ENCODE data around the gene RNASE1.

The RNASE1 gene

DNA sequence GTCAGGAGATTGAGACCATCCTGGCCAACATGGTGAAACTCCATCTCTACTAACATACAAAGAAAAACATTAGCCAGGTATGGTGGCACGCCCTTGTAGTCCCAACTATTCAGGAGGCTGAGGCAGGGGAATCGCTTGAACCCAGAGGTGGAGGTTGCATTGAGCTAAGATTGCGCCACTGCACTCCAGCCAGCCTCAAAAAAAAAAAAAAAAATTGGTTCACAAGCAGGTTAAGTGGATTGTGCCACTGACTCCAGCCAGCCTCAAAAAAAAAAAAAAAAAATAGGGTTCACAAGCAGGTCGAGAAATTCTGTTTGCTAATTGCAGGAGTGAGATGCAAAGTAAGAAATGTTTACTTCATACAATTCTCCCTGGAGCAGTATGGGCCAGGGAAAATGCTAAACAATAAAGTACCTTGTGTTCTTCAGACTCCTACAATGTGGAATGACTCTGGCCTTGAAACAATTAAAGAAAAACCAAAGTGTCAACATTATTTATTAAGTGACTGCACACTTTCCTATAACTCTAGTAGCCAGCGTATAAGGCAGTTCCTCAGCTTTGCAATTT lies 28.3 kb downstream of the RNASE1 start:
- H2BK5ac ChIP-seq (ENCODE audit: low read length), result no peak overlapping the region
- H2BK120ac ChIP-seq (ENCODE audit: low read depth, low read length), result no peak overlapping the region
- WGBS, 2 donors (ENCODE audit: extremely low coverage in 2 of 2, insufficient read length in 2 of 2, insufficient replicate concordance in 1 of 2), result no CpG with 5 or more reads among the region's 5 CpGs
- no peaks in the 10 kb centered on the region for H3K4me1 ChIP-seq (ENCODE audit: control insufficient read depth in 2 of 2, insufficient read depth in 1 of 2, low read depth in 1 of 2, low read length in 2 of 2)
- no peak overlapping the region for H3K27ac ChIP-seq (replicated peaks; ENCODE audit: low read length)
- no peaks in the 10 kb centered on the region for H3K9me3 ChIP-seq (replicated peaks in 1 of 2; ENCODE audit: control insufficient read depth in 2 of 2, insufficient read depth in 1 of 2, low read depth in 1 of 2, low read length in 2 of 2)
- no peak overlapping the region for H2BK12ac ChIP-seq (ENCODE audit: low read length)
- H2AK5ac ChIP-seq (ENCODE audit: low read depth, low read length), result no peak overlapping the region
- no peak overlapping the region for H3K4ac ChIP-seq (ENCODE audit: low read length)
- no peak overlapping the region for H4K8ac ChIP-seq (ENCODE audit: low read depth, low read length)
- no peak for DNase-seq (ENCODE audit: low spot score)
- H4K91ac ChIP-seq (ENCODE audit: low read depth, low read length, poor library complexity), result no peak overlapping the region
- no peaks in the 10 kb centered on the region for H3K79me1 ChIP-seq (ENCODE audit: low read depth, low read length)
- no peak overlapping the region for H3K23ac ChIP-seq (ENCODE audit: low read depth, low read length, poor library complexity)
- H3K4me2 ChIP-seq (ENCODE audit: insufficient read depth, low read length, poor library complexity, severe bottlenecking), result no peak overlapping the region
- H3K9ac ChIP-seq (ENCODE audit: low read depth, low read length, poor library complexity), result no peak overlapping the region
- no peak overlapping the region for H2BK15ac ChIP-seq (ENCODE audit: low read length)
- H3K27me3 ChIP-seq (ENCODE audit: control insufficient read depth in 3 of 3, insufficient read depth in 3 of 3, low read depth in 1 of 3, low read length in 3 of 3), result no peaks in the 10 kb centered on the region
- no peak overlapping the region for H3K14ac ChIP-seq (ENCODE audit: low read length)
- no peak overlapping the region for H3K18ac ChIP-seq (ENCODE audit: low read length)
- no peak overlapping the region for H2AFZ ChIP-seq (ENCODE audit: low read length)
- H3K36me3 ChIP-seq (replicated peaks in 1 of 2; ENCODE audit: control insufficient read depth in 2 of 2, insufficient read depth in 2 of 2, low read length in 2 of 2), result no peaks in the 10 kb centered on the region
- H3K4me3 ChIP-seq (ENCODE audit: low read length in 2 of 2), result no peak overlapping the region

DNA sequence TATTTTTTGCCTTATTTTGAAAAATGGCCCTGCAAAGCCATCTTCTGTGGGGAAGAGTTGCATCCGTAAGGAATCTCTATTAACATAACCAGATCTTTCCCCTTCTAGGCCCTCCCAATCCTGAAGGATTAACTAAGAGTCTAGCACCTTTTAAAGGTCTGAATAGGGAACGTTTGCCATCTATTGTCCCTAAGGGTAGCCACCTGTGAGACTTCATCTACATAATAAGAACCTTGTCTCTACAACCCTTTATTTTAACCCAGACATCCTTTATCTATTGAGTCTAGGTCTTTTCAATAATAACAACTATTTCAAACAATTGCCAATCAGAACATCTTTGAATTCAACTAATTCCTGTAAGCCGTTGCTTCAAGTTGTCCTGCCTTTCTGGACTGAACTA lies 30.0 kb downstream of the RNASE1 start:
- no peak overlapping the region for H3K4ac ChIP-seq (ENCODE audit: low read length)
- WGBS, 2 donors (ENCODE audit: extremely low coverage in 2 of 2, insufficient read length in 2 of 2, insufficient replicate concordance in 1 of 2), result no CpG with 5 or more reads among the region's 3 CpGs
- H3K18ac ChIP-seq (ENCODE audit: low read length), result no peak overlapping the region

DNA sequence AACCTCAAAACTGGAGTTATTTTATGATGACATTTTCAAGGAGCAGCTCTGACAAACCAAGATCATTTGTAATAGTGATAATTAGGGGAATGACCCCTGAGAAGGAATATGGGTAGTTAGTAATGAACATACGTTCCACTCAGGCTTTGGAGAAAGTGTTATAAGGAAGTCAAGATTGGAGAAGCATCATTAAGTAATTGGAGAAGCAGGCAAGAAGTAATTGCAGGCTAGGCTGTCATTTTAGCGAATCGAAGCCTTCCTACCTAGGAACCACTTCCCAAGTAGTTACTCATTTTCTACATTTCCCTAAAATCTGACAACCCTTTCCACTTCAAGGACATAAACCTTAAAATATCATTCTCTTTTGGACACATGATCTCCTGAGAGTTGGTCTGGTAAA lies 33.2 kb downstream of the RNASE1 start:
- H3K4me3 ChIP-seq (ENCODE audit: low read length in 2 of 2), result no peak overlapping the region
- H3K27ac ChIP-seq (replicated peaks; ENCODE audit: low read length), result no peak overlapping the region
- no peak for DNase-seq (ENCODE audit: low spot score)
- H2BK15ac ChIP-seq (ENCODE audit: low read length), result no peak overlapping the region
- no peak overlapping the region for H3K14ac ChIP-seq (ENCODE audit: low read length)
- no peak overlapping the region for H3K18ac ChIP-seq (ENCODE audit: low read length)
- no peak overlapping the region for H2BK120ac ChIP-seq (ENCODE audit: low read depth, low read length)
- H2AK5ac ChIP-seq (ENCODE audit: low read depth, low read length), result no peak overlapping the region
- H3K4ac ChIP-seq (ENCODE audit: low read length), result no peak overlapping the region
- H2BK12ac ChIP-seq (ENCODE audit: low read length), result no peak overlapping the region
- H3K27me3 ChIP-seq (ENCODE audit: control insufficient read depth in 3 of 3, insufficient read depth in 3 of 3, low read depth in 1 of 3, low read length in 3 of 3), result no peaks in the 10 kb centered on the region
- H3K9me3 ChIP-seq (replicated peaks in 1 of 2; ENCODE audit: control insufficient read depth in 2 of 2, insufficient read depth in 1 of 2, low read depth in 1 of 2, low read length in 2 of 2), result no peaks in the 10 kb centered on the region
- H2BK5ac ChIP-seq (ENCODE audit: low read length), result no peak overlapping the region
- no peak overlapping the region for H3K23ac ChIP-seq (ENCODE audit: low read depth, low read length, poor library complexity)
- no peak overlapping the region for H2AFZ ChIP-seq (ENCODE audit: low read length)
- no peak overlapping the region for H3K9ac ChIP-seq (ENCODE audit: low read depth, low read length, poor library complexity)
- H4K91ac ChIP-seq (ENCODE audit: low read depth, low read length, poor library complexity), result no peak overlapping the region
- H4K8ac ChIP-seq (ENCODE audit: low read depth, low read length), result no peak overlapping the region
- no peaks in the 10 kb centered on the region for H3K4me1 ChIP-seq (ENCODE audit: control insufficient read depth in 2 of 2, insufficient read depth in 1 of 2, low read depth in 1 of 2, low read length in 2 of 2)
- no peaks in the 10 kb centered on the region for H3K79me1 ChIP-seq (ENCODE audit: low read depth, low read length)
- no peak overlapping the region for H3K4me2 ChIP-seq (ENCODE audit: insufficient read depth, low read length, poor library complexity, severe bottlenecking)
- no peaks in the 10 kb centered on the region for H3K36me3 ChIP-seq (replicated peaks in 1 of 2; ENCODE audit: control insufficient read depth in 2 of 2, insufficient read depth in 2 of 2, low read length in 2 of 2)
- WGBS, 2 donors (ENCODE audit: extremely low coverage in 2 of 2, insufficient read length in 2 of 2, insufficient replicate concordance in 1 of 2), result no CpG with 5 or more reads among the region's 3 CpGs

More for the DNA sequence above, 30.0 kb downstream of the RNASE1 start:
- Histone ChIP-seq H3K14ac (ENCODE audit: low read length) (no peak overlapping the region), H3K27me3 (ENCODE audit: control insufficient read depth in 3 of 3, insufficient read depth in 3 of 3, low read depth in 1 of 3, low read length in 3 of 3) (no peaks in the 10 kb centered on the region), H3K36me3 (replicated peaks in 1 of 2; ENCODE audit: control insufficient read depth in 2 of 2, insufficient read depth in 2 of 2, low read length in 2 of 2) (no peaks in the 10 kb centered on the region), H2BK15ac (ENCODE audit: low read length) (no peak overlapping the region), H2AFZ (ENCODE audit: low read length) (no peak overlapping the region), H2AK5ac (ENCODE audit: low read depth, low read length) (no peak overlapping the region), H3K9me3 (replicated peaks in 1 of 2; ENCODE audit: control insufficient read depth in 2 of 2, insufficient read depth in 1 of 2, low read depth in 1 of 2, low read length in 2 of 2) (no peaks in the 10 kb centered on the region), H2BK12ac (ENCODE audit: low read length) (no peak overlapping the region), H3K79me1 (ENCODE audit: low read depth, low read length) (no peaks in the 10 kb centered on the region), H3K4me3 (ENCODE audit: low read length in 2 of 2) (no peak overlapping the region), H3K23ac (ENCODE audit: low read depth, low read length, poor library complexity) (no peak overlapping the region), H2BK120ac (ENCODE audit: low read depth, low read length) (no peak overlapping the region), H3K4me1 (ENCODE audit: control insufficient read depth in 2 of 2, insufficient read depth in 1 of 2, low read depth in 1 of 2, low read length in 2 of 2) (no peaks in the 10 kb centered on the region), H4K91ac (ENCODE audit: low read depth, low read length, poor library complexity) (no peak overlapping the region), H3K4me2 (ENCODE audit: insufficient read depth, low read length, poor library complexity, severe bottlenecking) (no peak overlapping the region), H3K9ac (ENCODE audit: low read depth, low read length, poor library complexity) (no peak overlapping the region), H4K8ac (ENCODE audit: low read depth, low read length) (no peak overlapping the region), H2BK5ac (ENCODE audit: low read length) (no peak overlapping the region), H3K27ac (replicated peaks; ENCODE audit: low read length) (no peak overlapping the region)
- no peak for DNase-seq (ENCODE audit: low spot score)

DNA sequence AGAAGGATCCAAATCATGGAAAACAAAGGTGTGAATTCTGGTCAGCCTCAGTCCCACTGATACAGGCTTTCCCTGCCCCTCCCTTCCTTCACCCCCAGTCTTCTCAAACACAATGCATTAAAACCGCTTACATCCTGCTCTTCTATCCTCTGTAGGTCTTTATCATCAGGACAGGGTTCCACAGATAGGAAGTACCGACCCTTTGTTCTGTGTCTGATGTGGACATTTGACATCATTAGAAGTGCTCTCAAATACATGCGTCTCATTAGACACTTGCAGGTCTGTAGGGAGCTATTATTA lies 34.1 kb downstream of the RNASE1 start:
- Histone ChIP-seq H3K36me3 (replicated peaks in 1 of 2; ENCODE audit: control insufficient read depth in 2 of 2, insufficient read depth in 2 of 2, low read length in 2 of 2) (no peaks in the 10 kb centered on the region), H3K9ac (ENCODE audit: low read depth, low read length, poor library complexity) (no peak overlapping the region), H3K23ac (ENCODE audit: low read depth, low read length, poor library complexity) (no peak overlapping the region), H4K91ac (ENCODE audit: low read depth, low read length, poor library complexity) (no peak overlapping the region), H2BK5ac (ENCODE audit: low read length) (no peak overlapping the region), H3K9me3 (replicated peaks in 1 of 2; ENCODE audit: control insufficient read depth in 2 of 2, insufficient read depth in 1 of 2, low read depth in 1 of 2, low read length in 2 of 2) (no peaks in the 10 kb centered on the region), H3K4me2 (ENCODE audit: insufficient read depth, low read length, poor library complexity, severe bottlenecking) (no peak overlapping the region), H3K14ac (ENCODE audit: low read length) (no peak overlapping the region), H4K8ac (ENCODE audit: low read depth, low read length) (no peak overlapping the region), H2BK12ac (ENCODE audit: low read length) (no peak overlapping the region), H3K4me1 (ENCODE audit: control insufficient read depth in 2 of 2, insufficient read depth in 1 of 2, low read depth in 1 of 2, low read length in 2 of 2) (no peaks in the 10 kb centered on the region), H2BK120ac (ENCODE audit: low read depth, low read length) (no peak overlapping the region), H3K79me1 (ENCODE audit: low read depth, low read length) (no peaks in the 10 kb centered on the region), H3K27ac (replicated peaks; ENCODE audit: low read length) (no peak overlapping the region), H3K4me3 (ENCODE audit: low read length in 2 of 2) (no peak overlapping the region), H2AK5ac (ENCODE audit: low read depth, low read length) (no peak overlapping the region), H3K18ac (ENCODE audit: low read length) (no peak overlapping the region), H3K4ac (ENCODE audit: low read length) (no peak overlapping the region), H2AFZ (ENCODE audit: low read length) (no peak overlapping the region), H3K27me3 (ENCODE audit: control insufficient read depth in 3 of 3, insufficient read depth in 3 of 3, low read depth in 1 of 3, low read length in 3 of 3) (no peaks in the 10 kb centered on the region), H2BK15ac (ENCODE audit: low read length) (no peak overlapping the region)
- no CpG with 5 or more reads among the region's 3 CpGs for WGBS, 2 donors (ENCODE audit: extremely low coverage in 2 of 2, insufficient read length in 2 of 2, insufficient replicate concordance in 1 of 2)
- no peak for DNase-seq (ENCODE audit: low spot score)

All from neuronal stem cell (in vitro differentiated cells).